Medulla oblongata (tissue), 1 donor: ENCODE data around the gene CACNA2D2.
"Not testable (repeated sequence)": the region's sequence is repeated elsewhere in the genome, so short reads cannot be mapped to it uniquely, and the experiment has no call there.

ENCODE experiments used
- DNase-seq: peaks from one replicate; pipeline ENCODE4 v3.0.0-alpha.2; 2015; ENCODE audit errors: extremely low spot score

Gene CACNA2D2

GRCh38 chr3:50530001-50530970 is 26.9 kb upstream of the CACNA2D2 start:
- DNase-seq, result no peak

DNA sequence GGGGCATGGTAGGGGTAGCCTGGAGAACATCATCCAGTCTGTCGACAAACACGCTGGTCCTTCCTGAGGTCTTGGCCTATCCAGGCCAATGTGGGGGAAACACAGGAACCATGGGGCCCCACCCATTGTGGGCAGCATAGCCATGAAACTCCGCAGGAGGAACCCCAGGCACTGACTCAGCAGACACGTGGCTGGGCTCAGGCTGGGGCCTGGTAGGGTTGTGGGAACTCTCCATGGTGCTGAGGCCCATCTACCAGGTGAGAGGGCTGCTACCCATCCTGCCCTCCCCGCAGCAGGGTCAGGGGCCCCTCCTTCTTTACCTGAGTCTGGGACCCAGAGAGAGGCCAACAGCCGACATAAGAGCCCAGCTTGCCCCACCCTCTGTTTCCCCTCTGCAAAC is 22.6 kb upstream of the CACNA2D2 start:
- DNase-seq, result peak; percentile 13

DNA sequence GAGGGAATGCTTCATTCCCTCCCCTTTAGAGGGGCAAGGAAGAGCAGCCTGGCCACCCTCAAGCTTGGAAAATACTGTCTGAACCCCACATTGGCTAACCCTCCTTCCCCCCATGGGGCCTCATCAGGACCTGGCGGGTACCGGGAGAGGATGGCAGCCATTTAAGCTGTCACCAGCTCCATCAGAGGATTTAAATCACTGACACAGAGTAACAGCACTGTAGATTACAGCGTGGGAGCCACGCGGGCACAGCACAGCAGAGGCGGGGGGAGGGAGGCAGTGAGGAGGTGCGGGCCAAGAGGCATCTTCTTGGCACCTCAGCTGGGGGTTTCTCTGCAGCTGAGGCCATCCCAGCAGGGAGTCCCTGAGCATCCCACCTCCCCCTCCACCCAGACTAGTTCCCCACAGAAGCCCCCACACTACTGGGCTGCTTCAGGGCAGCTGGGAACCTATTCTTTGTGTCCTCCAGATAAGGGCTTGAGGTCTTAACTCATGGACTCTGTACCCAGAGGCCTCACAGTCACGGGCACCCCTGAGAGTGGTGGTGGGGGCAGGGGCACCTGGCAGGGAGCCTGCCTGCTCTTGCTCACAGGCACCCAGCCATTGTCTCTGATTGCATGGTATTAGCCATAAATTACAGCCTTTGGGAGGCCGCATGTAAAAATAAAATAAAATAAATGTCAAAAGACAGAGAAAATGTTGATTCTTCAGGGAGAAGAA is 21.9 kb upstream of the CACNA2D2 start:
- DNase-seq, result no peak

DNA sequence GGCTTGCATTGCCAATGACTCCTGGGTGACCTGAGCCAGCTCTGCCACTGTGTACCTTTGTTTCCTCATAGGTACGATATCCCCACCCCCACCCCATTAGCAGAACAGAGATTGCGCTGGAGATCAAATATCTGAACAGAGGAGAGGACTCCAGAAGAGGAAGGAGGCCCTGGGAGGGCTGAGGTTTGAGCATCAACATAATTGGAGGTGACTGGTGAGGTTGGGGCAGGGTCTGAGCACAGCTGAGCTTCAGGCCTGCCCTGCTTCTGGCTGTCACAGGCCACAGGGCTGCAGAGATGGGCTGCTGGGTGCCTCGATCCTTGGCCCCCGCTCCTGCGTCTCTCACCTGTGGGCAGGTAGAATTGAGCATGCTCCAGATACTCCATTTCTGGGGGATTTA is 21.3 kb upstream of the CACNA2D2 start:
- DNase-seq, result no peak

GRCh38 chr3:50523279-50523811 is 19.9 kb upstream of the CACNA2D2 start:
- no peak for DNase-seq

DNA sequence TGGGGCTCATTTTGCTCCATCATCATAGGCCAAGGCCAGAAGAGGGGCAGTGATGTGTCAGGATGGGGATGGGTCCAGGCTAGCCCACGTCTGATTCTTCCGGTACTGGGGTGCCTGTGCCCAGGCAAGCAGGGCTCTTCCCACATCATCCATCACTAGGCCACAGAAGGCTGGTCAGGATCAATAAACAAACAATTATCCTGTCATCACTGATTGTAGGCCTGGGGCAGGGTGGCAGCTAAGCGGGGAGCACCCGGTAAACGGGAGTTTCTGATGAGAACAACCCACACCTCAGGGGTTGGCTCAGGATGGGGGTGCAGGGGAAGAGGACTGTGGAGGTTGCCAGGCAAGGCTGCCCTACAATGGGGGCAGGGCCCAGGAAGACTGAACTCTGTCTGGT is 18.1 kb upstream of the CACNA2D2 start:
- no peak for DNase-seq

- no peak for DNase-seq
Observed at GRCh38 chr3:50520849-50521248, 17.4 kb upstream of the CACNA2D2 start.

GRCh38 chr3:50519471-50520089 is 16.1 kb upstream of the CACNA2D2 start:
- DNase-seq, result peak; percentile 38

GRCh38 chr3:50518436-50518835 is 15.0 kb upstream of the CACNA2D2 start:
- no peak for DNase-seq

DNA sequence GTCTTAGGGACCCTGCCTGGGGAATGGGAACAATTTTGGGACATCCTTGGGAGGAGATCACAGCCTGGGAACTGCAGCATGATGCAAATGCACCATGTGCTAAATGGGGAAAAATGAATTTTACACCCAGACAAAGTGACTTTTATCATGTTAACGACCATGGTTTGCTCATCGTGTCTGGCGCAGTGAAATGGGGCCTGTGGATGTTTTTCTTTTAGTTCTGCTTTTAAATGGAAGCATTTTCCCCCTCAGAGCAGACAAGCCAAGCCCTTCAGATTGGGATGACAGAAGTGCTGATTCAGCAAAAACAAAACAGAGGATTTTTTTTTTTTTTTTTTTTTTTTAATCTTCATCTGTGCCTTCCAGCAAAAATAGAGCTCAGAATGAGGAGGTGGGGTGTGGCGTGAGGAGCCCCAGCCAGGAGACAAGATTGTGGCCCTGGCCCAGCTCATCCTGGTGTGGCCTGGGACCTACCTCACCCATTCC is 14.3 kb upstream of the CACNA2D2 start:
- no peak for DNase-seq

- no peak for DNase-seq
Observed at GRCh38 chr3:50516440-50516871, 13.0 kb upstream of the CACNA2D2 start.

DNA sequence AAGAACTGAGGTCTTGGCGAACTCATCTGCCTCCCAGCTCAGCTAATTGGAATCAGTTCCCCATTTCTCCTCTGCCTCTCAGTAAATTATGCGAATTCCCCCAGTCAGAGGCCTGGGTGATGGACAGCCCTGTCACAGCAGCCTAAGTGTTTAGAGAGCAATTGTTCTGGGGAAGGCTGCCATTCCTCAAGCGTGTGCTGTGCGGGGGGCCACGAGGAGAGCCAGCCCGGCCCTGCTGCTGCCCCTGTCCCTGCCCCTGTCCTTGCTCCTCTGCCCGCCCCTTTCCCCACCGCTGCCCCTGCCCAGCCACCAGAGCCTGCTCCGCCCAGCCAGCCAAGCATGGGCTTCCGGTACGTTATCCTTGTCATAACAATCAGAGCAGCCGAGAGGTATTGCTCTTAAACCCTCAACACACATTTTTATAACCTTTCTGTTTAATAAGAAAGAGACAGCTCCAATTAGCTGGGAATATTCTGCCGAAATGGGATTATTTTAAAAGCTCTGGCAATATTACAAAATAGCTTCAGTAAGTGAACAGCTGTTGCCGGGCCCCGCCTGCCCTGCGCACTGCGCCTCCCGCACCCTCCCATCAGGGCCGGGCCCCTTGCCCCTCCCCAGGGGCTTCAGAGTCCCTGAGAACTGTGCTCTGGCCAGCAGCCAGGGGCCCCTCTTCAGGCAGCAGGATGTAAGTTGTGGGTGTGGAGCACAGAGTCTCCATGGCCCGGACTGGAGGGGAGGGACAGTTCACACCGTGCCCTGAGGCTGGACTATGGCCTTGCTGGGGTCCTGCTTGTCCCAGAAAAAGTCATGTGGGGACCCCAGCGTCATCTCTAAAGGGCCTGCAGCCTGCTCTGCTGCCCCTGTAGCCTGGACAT is 12.4 kb upstream of the CACNA2D2 start:
- peak; percentile 8 for DNase-seq

DNA sequence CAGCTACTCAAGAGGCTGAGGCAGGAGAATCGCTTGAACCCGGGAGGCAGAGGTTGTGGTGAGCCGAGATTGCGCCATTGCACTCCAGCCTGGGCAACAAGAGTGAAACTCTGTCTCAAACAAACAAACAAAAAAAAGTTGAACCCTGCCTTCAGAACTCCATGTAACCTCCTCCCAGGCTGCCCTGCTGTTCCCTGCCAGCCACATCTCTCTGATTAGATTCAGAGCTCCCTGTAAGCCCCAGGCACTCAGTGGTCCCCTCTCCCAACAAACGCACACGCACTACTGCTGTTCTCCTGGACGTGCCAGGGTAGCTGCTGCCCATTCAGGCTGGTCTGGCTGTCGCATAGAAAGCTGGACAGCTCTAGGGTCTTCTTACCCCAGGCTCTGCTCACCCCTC is 9.5 kb upstream of the CACNA2D2 start:
- not testable (repeated sequence) for DNase-seq

DNA sequence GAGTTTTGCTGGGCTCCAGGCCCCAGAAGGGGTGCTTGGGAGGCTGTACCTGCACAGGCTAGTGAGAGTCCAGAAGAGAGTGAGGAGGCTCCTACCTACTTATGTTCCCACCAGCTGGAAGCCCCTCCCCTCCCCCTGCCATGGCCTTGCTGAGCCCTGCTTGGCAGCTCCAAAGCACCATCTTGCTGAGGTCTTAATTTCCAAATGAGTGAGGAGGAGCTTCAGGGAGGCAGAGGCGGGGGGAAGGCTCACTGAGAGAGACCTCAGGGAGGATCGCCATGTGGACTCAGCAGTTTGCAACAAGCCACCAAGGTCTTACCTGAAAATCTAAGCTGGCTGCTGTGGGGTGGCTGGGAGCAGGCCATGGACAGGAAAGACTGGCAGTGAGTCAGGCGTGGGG is 8.7 kb upstream of the CACNA2D2 start:
- no peak for DNase-seq

DNA sequence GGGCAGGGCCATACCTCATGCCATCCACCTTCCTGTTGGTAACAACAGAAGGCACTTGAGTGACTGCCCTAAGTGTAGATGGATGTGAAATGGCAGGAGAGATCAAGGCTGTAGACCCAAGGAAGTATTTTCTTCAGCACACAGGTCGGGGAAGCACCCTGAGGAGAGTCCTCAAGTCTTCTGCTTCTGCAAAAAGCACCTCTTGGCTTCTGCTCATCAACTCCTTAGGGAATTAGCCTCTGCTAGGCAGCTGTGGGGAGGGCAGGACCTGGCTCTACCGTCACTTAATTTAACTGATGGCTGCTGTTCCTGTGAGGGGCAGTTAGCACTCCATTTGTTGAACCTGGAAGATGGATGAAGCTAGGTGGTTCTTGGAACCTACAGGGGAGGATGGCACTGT is 6.9 kb upstream of the CACNA2D2 start:
- no peak for DNase-seq

GRCh38 chr3:50509715-50510114 is 6.3 kb upstream of the CACNA2D2 start:
- no peak for DNase-seq

DNA sequence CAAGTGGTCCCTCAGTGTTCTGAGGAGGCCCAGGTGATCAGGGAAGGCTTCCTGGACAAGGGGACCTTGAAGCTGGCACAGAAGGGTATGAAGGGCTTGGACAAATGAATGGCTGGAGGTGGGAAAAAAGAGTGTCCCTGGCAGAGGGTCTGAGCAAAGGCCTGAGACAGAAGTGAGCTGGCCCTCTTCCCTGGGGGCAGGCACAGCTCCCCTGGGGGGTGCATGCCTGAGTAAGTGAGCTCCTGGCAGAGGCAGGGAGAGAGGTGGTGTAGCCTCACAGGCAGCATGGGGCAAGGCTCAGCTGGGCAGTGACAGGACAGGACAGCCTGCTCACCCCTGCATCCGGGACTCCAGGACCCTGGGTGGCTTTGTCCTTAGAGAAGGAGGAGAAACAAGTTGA is 5.4 kb upstream of the CACNA2D2 start:
- no peak for DNase-seq

DNA sequence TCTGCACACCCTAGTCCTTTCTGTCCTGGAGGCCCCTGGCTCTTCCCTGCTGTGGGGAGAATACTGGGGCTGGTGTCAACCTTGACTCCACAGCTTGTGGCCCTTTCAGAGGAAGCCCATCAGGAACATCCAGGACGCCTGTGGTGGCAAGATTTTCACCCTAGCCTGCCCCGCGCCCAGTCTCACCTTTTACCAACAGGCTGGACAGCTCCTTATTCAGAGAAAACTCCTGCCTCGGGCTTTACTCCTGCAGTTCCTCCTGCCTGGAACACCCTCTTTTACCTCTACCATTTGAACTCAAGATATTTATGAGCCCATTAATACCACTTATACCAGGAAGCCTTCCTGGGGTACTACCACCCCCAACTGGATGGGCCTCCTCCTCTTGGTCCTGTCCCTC is 2.7 kb upstream of the CACNA2D2 start:
- DNase-seq, result no peak

DNA sequence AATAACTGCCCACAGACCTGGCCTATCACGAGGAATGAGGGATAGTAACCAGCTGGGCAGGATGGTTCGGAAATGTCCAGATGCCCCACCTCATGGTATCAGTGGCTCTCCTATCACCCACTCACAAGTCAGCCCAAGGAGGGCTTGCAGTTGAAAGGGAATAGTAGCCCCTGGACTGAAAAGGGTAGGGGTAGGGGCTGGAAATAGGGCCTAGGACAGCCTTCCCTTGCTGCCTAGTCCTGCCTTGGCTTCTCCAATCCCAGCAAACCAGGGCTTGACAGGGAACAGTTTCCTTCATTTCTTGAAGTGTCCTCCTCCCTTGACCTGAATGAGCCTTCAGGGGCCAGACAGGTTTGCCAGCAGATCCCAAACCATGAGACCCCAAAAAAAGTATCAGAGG is 1.2 kb upstream of the CACNA2D2 start:
- no peak for DNase-seq

DNA sequence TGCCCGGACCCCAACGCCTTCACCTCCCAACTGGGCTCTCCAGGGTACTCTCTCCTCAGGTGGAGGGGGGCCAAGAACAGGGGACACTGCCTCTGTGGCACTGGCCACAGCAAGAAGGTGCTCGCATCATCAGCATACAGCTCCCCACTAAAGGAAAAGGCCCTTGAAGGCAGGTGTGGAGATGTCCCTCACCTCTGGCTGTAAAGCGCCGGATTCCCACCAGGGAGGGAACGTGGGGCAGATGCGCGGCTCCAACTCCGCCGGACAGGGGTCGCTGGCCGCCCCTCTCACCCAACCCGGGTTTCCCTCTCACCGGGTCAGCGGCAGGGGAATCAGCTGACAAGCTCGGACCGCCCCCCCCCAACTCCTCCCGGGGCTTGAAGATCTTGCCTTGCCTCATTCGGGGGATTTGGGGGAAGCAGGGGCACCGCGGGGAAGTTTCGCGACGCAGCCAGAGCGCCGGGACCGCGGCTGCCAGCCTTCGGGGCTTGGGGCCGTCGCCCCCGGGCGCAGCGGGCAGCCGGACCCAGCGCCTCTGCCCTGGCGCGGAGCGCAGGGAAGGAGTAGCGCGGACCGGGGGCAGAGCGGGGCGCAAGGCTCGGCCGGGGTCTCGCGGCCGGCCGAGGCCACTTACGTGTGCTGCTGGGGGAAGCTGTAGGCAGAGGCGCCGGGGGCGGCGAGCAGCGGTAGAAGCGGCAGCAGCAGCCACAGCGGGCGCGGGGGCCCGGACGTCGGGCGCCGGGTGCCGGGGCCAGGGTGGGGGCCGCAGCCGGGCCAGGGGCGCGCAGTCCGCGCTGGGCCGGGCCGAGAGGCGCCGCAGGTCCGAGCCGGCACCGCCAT is 630 bp downstream of the CACNA2D2 start:
- DNase-seq, result no peak
